Dendritic cell treated with granulocyte-macrophage colony-stimulating factor and Interleukin-4, amounts not matched to agents 40 ng/mL and 50 ng/mL, for 4 days (primary cell): ENCODE data around the gene MYH15.

Experiments
- H3K27ac Mint-ChIP-seq: one replicate; pipeline ENCODE4 v1.8.0; 2022; ENCODE audit warnings: mild to moderate bottlenecking, mixed read lengths
- H3K27me3 Mint-ChIP-seq: one replicate; pipeline ENCODE4 v1.8.0; 2022; ENCODE audit warnings: mild to moderate bottlenecking, mixed read lengths
- H3K36me3 Mint-ChIP-seq: one replicate; pipeline ENCODE4 v1.8.0; 2022; ENCODE audit warnings: low read depth, mixed read lengths
- H3K4me1 Mint-ChIP-seq: one replicate; pipeline ENCODE4 v1.8.0; 2022; ENCODE audit warnings: low read depth, mixed read lengths
- H3K4me3 Mint-ChIP-seq: one replicate; pipeline ENCODE4 v1.8.0; 2022; ENCODE audit warnings: mild to moderate bottlenecking, moderate library complexity, mixed read lengths
- H3K9me3 Mint-ChIP-seq: one replicate; pipeline ENCODE4 v1.8.0; 2022; ENCODE audit warnings: mixed read lengths
- intact Hi-C: fragments of 100-400 bp; cut with micrococcal nuclease; formaldehyde crosslinking; loops from one replicate; pipeline ENCODE4 v1.15.0; 2022

Gene MYH15

DNA sequence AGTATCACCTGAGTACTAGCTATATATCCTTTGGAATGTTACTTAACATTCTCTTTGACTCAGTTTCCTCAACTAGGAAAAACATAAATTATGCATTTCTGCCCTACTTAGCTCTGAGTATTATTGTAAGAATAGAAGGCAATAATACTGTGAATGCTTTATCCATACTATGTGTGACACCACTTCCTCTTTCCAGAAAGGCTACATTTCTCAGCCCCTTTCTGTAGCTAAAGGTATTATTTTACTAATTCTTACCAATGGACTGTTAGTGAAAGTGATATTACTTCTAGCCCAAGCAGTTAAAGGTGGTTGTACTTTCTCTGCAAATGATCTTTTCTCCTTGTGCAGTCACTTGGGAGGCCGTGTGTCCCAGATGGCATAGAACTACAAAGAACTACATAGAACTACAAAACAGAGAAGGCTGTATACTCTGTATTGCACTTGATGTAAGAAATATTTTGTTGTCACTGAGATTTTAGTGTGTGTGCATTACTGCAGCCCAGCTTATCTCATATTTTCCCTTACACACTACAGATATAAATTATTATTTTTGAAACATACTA is 35.1 kb downstream of the MYH15 start:
- Mint-ChIP-seq H3K4me3 (no peak overlapping the region), H3K4me1 (peaks cover 10% of the 10 kb centered on the region), H3K36me3 (no peaks in the 10 kb centered on the region), H3K27me3 (no peaks in the 10 kb centered on the region), H3K9me3 (no peaks in the 10 kb centered on the region), H3K27ac (no peak overlapping the region)
- intact Hi-C loops: loop anchor here (5.0 to 10.0 kb wide), 5 partner anchors 323 to 1240 kb away; no protein-coding TSS in a partner anchor

GRCh38 chr3:108474581-108474980 is 35.8 kb downstream of the MYH15 start:
- H3K27me3 Mint-ChIP-seq: no peaks in the 10 kb centered on the region
- intact Hi-C loops: loop anchor here (10.0 kb wide), 3 partner anchors 390 to 1240 kb away; no protein-coding TSS in a partner anchor
- H3K9me3 Mint-ChIP-seq: no peaks in the 10 kb centered on the region
- no peak overlapping the region for H3K4me3 Mint-ChIP-seq
- no peaks in the 10 kb centered on the region for H3K36me3 Mint-ChIP-seq
- peaks cover 10% of the 10 kb centered on the region for H3K4me1 Mint-ChIP-seq
- H3K27ac Mint-ChIP-seq: no peak overlapping the region

DNA sequence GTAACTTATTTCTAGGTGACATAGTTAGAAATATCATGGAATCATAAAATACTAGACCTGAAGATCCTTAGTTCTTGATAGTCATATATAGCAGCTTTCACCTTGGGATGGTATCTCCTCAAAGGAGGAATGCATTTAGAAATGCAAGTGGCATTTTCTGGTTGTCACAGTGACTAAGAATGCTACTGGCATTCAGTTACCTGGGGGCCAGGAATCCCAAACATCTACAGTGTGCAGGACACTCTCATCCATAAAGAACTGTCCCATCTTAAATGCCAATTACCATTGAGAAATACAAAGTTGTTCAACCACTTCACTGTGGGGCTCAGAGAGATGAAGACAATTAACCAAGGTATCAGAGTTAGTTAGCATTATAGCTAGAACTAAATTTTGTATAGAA is 36.7 kb downstream of the MYH15 start:
- no peak overlapping the region for H3K27ac Mint-ChIP-seq
- no peaks in the 10 kb centered on the region for H3K36me3 Mint-ChIP-seq
- H3K9me3 Mint-ChIP-seq: no peaks in the 10 kb centered on the region
- peaks cover 10% of the 10 kb centered on the region for H3K4me1 Mint-ChIP-seq
- no peaks in the 10 kb centered on the region for H3K27me3 Mint-ChIP-seq
- no peak overlapping the region for H3K4me3 Mint-ChIP-seq
- intact Hi-C loops: loop anchor here (10.0 kb wide), 3 partner anchors 389 to 1239 kb away; no protein-coding TSS in a partner anchor

DNA sequence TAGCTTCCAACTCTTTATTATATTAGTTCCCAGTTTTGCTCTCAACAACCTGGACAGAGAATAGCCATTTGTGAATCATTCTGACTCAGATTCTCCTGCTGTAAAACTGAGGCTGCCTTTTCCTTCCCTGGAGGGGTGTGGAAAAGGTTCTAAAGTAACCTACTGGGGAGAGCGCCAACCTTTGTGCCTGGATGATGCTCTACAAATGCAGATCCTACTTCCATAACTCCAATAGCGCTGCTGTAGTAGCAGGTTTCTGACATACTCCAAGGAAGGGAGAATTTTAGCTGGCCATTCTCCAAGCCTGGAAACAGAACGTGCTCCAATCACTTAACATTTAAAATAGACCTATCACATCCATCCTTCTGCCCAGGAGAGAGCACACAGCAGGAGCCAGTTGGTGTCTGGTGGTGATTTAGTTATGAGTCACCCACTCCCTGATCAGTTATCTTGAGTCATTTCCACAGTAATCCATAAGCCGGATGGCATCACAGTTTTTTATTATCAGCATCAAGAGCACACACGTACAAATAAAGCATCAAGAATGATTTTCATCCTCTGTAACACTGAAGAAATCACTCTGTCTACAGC is 38.3 kb downstream of the MYH15 start:
- no peak overlapping the region for H3K27ac Mint-ChIP-seq
- peaks cover 10% of the 10 kb centered on the region for H3K4me1 Mint-ChIP-seq
- no peak overlapping the region for H3K4me3 Mint-ChIP-seq
- no peaks in the 10 kb centered on the region for H3K27me3 Mint-ChIP-seq
- intact Hi-C loops: loop anchor here (10.0 kb wide), 3 partner anchors 387 to 1237 kb away; no protein-coding TSS in a partner anchor
- H3K9me3 Mint-ChIP-seq: no peaks in the 10 kb centered on the region
- H3K36me3 Mint-ChIP-seq: no peaks in the 10 kb centered on the region

DNA sequence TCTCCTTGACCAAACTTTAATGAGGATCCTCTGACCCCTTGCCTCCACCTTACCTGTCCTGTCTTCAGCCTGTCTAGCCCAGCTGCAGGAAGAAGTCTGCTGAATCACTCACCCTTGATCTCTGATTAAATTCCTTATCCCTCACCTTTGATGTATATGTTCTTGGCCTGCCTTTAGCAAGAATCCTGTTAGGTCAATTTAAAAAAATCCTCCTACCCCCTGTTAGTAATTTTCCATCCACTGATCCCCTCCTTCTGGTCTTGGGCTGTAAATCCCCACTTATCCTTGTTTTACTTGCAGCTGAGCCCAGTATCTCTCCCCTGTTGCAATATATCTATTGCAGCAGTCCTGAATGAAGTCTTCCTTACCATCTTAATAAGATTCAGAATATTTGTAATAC is 39.0 kb downstream of the MYH15 start:
- Mint-ChIP-seq H3K4me1 (peaks cover 10% of the 10 kb centered on the region), H3K9me3 (no peaks in the 10 kb centered on the region)

GRCh38 chr3:108469126-108469525 is 41.3 kb downstream of the MYH15 start:
- Mint-ChIP-seq H3K4me1 (peaks cover 10% of the 10 kb centered on the region), H3K27me3 (no peaks in the 10 kb centered on the region), H3K9me3 (no peaks in the 10 kb centered on the region), H3K27ac (no peak overlapping the region), H3K4me3 (no peak overlapping the region), H3K36me3 (no peaks in the 10 kb centered on the region)
- intact Hi-C loops: no loop called here

More for the DNA sequence above, 39.0 kb downstream of the MYH15 start:
- no peak overlapping the region for H3K27ac Mint-ChIP-seq
- no peaks in the 10 kb centered on the region for H3K36me3 Mint-ChIP-seq
- H3K4me3 Mint-ChIP-seq: no peak overlapping the region
- no peaks in the 10 kb centered on the region for H3K27me3 Mint-ChIP-seq
- intact Hi-C loops: loop anchor here (10.0 kb wide), 3 partner anchors 387 to 1237 kb away; no protein-coding TSS in a partner anchor

- Mint-ChIP-seq H3K4me1 (peaks cover 13% of the 10 kb centered on the region), H3K27me3 (no peaks in the 10 kb centered on the region), H3K27ac (no peak overlapping the region), H3K36me3 (no peaks in the 10 kb centered on the region), H3K9me3 (no peaks in the 10 kb centered on the region), H3K4me3 (no peak overlapping the region)
- intact Hi-C loops: no loop called here
These were observed 41.8 kb downstream of the MYH15 start for GRCh38 chr3:108468577-108468976.

DNA sequence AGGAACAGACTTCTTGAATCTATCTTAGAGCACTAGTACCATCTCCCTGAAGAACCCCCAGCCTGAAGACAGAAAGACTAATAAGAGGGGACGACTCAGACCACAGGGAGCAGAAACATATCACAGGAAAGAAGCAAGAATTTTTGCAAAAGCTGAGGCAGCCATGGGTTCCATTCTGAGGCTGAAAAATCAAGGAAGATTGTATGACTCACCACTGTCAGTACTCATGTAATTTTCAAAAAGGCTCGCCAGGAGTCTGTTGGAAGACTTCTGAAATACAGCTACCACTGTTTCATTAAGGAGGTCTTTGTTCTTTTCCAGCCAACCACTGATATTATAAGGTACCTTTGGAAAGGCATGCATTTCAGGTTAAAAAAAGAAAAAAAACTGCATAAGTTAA is 47.5 kb downstream of the MYH15 start:
- H3K36me3 Mint-ChIP-seq: no peaks in the 10 kb centered on the region
- H3K4me1 Mint-ChIP-seq: peaks cover 5% of the 10 kb centered on the region
- intact Hi-C loops: no loop called here
- H3K27ac Mint-ChIP-seq: no peak overlapping the region
- no peaks in the 10 kb centered on the region for H3K27me3 Mint-ChIP-seq
- no peaks in the 10 kb centered on the region for H3K9me3 Mint-ChIP-seq
- H3K4me3 Mint-ChIP-seq: no peak overlapping the region

GRCh38 chr3:108461661-108462111 is 48.7 kb downstream of the MYH15 start:
- Mint-ChIP-seq H3K4me1 (peaks cover 14% of the 10 kb centered on the region), H3K27ac (peak overlapping the region; percentile 27), H3K36me3 (no peaks in the 10 kb centered on the region), H3K9me3 (no peaks in the 10 kb centered on the region), H3K27me3 (no peaks in the 10 kb centered on the region), H3K4me3 (no peak overlapping the region)
- intact Hi-C loops: no loop called here

DNA sequence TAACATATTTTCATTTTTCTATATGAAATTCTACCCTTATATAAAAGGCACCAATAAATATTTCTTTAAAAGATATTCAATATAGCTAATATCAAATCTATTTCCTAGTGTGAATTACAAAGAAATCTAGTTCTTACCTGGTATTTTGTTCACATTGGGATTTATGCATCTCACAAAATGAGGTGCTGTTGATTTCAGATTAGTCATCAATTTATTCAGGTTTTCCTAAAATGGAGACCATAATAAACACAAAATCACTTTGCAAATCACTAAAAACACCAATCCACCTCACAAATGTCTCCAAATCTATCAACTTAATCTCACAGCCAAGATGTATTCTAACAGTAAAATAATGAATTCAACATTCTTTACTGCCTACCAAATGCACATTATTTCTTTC is 51.2 kb downstream of the MYH15 start:
- Mint-ChIP-seq H3K27ac (no peak overlapping the region), H3K27me3 (no peaks in the 10 kb centered on the region), H3K36me3 (no peaks in the 10 kb centered on the region), H3K4me1 (peaks cover 14% of the 10 kb centered on the region), H3K4me3 (no peak overlapping the region), H3K9me3 (no peaks in the 10 kb centered on the region)
- intact Hi-C loops: no loop called here

DNA sequence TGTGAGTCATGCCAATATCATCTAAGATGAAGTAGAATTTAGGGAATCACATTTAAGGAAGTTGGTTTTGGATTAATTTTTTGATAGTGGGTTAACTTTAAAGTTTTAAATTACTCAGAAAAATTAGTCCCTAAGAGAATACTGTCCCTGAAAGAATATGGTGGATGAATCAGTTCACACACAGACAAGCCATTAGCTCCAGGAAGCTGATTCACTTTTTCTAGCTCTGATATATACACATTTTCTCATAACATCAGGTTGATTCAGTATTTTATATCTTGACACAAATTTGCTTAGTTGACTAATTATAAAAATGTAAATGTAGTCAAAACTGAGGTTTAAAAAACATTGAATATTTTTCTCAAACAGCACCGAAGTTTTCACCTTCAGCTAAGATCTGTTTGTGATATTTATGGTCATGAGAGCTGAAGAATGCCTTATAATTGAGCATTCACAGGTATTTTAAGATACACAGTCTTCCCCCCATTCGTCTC is 55.1 kb downstream of the MYH15 start:
- no peak overlapping the region for H3K4me3 Mint-ChIP-seq
- H3K27ac Mint-ChIP-seq: no peak overlapping the region
- H3K27me3 Mint-ChIP-seq: no peaks in the 10 kb centered on the region
- intact Hi-C loops: no loop called here
- H3K9me3 Mint-ChIP-seq: no peaks in the 10 kb centered on the region
- no peaks in the 10 kb centered on the region for H3K36me3 Mint-ChIP-seq
- H3K4me1 Mint-ChIP-seq: peaks cover 9% of the 10 kb centered on the region

- H3K4me3 Mint-ChIP-seq: no peak overlapping the region
- intact Hi-C loops: no loop called here
- no peak overlapping the region for H3K27ac Mint-ChIP-seq
- no peaks in the 10 kb centered on the region for H3K9me3 Mint-ChIP-seq
- no peaks in the 10 kb centered on the region for H3K27me3 Mint-ChIP-seq
- no peaks in the 10 kb centered on the region for H3K36me3 Mint-ChIP-seq
- H3K4me1 Mint-ChIP-seq: peaks cover 9% of the 10 kb centered on the region
These were observed 56.8 kb downstream of the MYH15 start for GRCh38 chr3:108453565-108453964.

GRCh38 chr3:108450444-108450843 is 60.0 kb downstream of the MYH15 start:
- Mint-ChIP-seq H3K36me3 (peaks cover 12% of the 10 kb centered on the region), H3K4me3 (no peak overlapping the region), H3K27me3 (no peaks in the 10 kb centered on the region), H3K27ac (no peak overlapping the region), H3K4me1 (peaks cover 7% of the 10 kb centered on the region), H3K9me3 (peaks cover 18% of the 10 kb centered on the region)
- intact Hi-C loops: no loop called here

DNA sequence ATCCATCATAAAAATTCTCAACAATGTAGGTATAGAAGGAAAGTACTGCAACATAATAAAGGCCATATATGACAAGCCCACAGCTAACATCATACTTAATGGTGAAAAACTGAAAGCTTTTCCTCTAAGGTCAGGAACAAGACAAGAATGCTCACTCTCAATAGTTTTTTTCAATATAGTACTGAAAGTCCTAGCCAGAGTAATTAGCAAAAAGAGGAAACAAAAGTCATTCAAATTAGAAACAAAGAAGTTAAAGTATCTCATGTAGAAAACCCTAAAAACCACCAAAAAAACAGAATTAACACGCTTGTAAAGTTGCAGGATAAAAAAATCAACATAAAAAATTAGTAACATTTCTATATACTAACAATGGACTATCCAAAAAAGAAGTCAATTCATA is 61.8 kb downstream of the MYH15 start:
- no peak overlapping the region for H3K4me3 Mint-ChIP-seq
- peaks cover 18% of the 10 kb centered on the region for H3K9me3 Mint-ChIP-seq
- no peaks in the 10 kb centered on the region for H3K27me3 Mint-ChIP-seq

More for the DNA sequence above, 61.8 kb downstream of the MYH15 start:
- peaks cover 12% of the 10 kb centered on the region for H3K36me3 Mint-ChIP-seq
- intact Hi-C loops: no loop called here
- H3K4me1 Mint-ChIP-seq: peaks cover 17% of the 10 kb centered on the region
- no peak overlapping the region for H3K27ac Mint-ChIP-seq
